SK-N-SH treated with all-trans-retinoic acid at 6 μM for 48 hours (cell line): ENCODE results near the gene CCR9.

Experiments used
- BACH2 ChIP-seq: fragments of 250-450 bp; sonication (Bioruptor Pico); IDR thresholded peaks from 2 replicates; pipeline ENCODE4 v1.9.0; 2021; ENCODE audit warnings: mild to moderate bottlenecking, borderline replicate concordance
- CSDC2 ChIP-seq: fragments of 250-450 bp; sonication (Bioruptor Pico); IDR thresholded peaks from 2 replicates; pipeline ENCODE4 v1.5.0; 2020; ENCODE audit warnings: mild to moderate bottlenecking, moderate library complexity
- GLIS3 ChIP-seq: fragments of 250-450 bp; sonication (Bioruptor Pico); IDR thresholded peaks from 2 replicates; pipeline ENCODE4 v1.5.0; 2020; ENCODE audit warnings: mild to moderate bottlenecking, moderate library complexity
- ZFP30 ChIP-seq: fragments of 450-650 bp; formaldehyde crosslinking; IDR thresholded peaks from 2 replicates; pipeline ENCODE4 v1.5.0; 2022; ENCODE audit warnings: mild to moderate bottlenecking, moderate library complexity
- ZNF8 ChIP-seq: fragments of 450-650 bp; formaldehyde crosslinking; IDR thresholded peaks from 2 replicates; pipeline ENCODE4 v1.5.0; 2020; ENCODE audit warnings: mild to moderate bottlenecking, moderate library complexity

- TF ChIP-seq ZFP30 (CRISPR knock-in tag) = no peak
- TF ChIP-seq CSDC2 (CRISPR knock-in tag) = no peak
- TF ChIP-seq GLIS3 (CRISPR knock-in tag) = no peak
- TF ChIP-seq ZNF8 = no peak
- TF ChIP-seq BACH2 (CRISPR knock-in tag) = no peak
These were observed 45.2 kb downstream of the CCR9 start for GRCh38 chr3:45931496-45931895.
